Measurements from ENCODE around the gene PCNT. TPM values are rescaled to one million over a fixed set of nuclear protein-coding genes. Genes with fewer than 3 reads are reported as not detected.
"Not testable (repeated sequence)": the region's sequence is repeated elsewhere in the genome, so short reads cannot be mapped to it uniquely, and the experiment has no call there.

The PCNT gene
- polyA plus RNA-seq, 3 donors, result 5.7 to 15.6 (median 11.2) TPM

DNA sequence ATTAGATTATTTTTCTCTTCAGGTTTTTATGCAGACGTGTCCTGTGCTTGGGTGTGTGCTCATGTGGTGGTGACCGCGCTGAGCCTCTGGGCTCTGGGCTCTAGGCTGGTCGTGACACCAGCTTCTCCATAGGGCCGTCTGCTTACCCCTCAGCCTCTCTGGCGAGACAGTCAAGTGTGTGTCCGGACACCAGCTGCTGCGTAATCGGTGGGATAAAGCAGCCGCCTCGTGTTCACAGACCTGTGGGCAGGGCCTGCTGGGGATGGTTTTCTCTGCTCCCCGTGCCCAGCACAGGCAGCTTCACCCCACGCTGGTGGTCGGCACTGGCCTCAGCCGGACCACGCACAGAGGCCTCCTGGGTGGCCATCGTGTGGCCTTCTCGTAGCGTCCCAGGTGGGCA, 101.1 kb downstream of the PCNT start:
- 91 to 93% (median 92%) methylated on average over 19 of the region's 19 CpGs for WGBS, 3 donors
- H3K27ac ChIP-seq (ENCODE audit: low read depth, low read length), result no peak overlapping the region

- H3K27ac ChIP-seq (ENCODE audit: low read depth, low read length), result no peak overlapping the region
- WGBS, 3 donors, result 88 to 91% (median 88%) methylated on average over 23 of the region's 23 CpGs
Observed at GRCh38 chr21:46425571-46425970, 101.6 kb downstream of the PCNT start.

- 92 to 95% (median 94%) methylated on average over 19 to 22 of the region's 22 CpGs for WGBS, 3 donors
- H3K27ac ChIP-seq (ENCODE audit: low read depth, low read length), result no peak overlapping the region
Observed at GRCh38 chr21:46426313-46427046, 102.5 kb downstream of the PCNT start.

- WGBS, 3 donors, result 88 to 94% (median 91%) methylated on average over 14 of the region's 14 CpGs
- no peak overlapping the region for H3K27ac ChIP-seq (ENCODE audit: low read depth, low read length)
Observed at GRCh38 chr21:46427516-46427915, 103.6 kb downstream of the PCNT start.

DNA sequence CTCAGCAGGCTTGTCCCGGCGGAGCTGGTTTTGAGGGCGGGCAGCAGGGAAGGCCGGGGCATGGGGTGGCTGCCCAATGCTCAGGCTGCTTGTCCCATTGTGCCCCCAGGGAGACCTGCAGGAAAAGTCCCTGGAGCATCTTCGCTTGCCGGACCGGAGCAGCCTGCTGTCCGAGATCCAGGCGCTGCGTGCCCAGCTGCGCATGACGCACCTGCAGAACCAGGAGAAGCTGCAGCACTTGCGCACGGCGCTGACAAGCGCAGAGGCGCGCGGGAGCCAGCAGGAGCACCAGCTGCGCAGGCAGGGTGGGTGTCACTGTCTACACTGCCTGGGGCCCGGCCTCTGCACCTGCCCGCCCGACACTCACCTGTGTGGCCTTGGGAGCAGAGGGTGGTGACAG, 104.3 kb downstream of the PCNT start:
- 89 to 97% (median 91%) methylated on average over 23 of the region's 23 CpGs for WGBS, 3 donors
- H3K27ac ChIP-seq (ENCODE audit: low read depth, low read length), result no peak overlapping the region

DNA sequence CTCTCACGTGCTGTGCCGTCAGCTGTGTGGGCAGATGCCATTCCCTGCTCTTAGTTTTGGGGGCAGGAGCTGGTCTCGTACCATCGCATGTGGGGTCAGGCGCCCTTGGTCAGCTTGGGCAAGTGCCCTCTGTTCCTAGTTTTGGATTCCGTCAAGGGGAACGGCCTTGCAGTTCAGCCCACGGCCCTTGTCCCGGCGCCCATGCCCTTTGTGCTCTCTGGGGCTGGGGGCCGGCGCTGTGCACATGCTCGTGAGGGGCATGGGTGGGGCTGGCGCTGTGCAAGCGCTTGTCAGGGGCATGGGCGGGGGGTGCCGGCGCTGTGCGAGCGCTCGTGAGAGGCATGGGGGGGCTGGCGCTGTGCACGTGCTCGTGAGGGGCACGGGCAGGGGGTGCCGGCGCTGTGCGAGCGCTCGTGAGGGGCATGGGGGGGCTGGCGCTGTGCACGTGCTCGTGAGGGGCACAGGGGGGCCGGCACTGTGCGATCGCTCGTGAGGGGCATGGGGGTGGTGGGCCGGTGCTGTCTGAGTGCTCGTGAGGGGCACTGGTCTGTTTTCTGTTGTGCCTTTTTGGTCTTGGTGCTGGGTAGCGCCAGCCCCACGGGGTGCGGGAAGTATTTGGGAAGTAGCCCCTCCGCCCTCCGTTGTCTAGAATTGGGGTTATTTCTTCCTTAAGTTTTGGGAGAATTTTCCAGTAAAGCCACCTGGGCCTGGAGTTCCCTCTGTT, 105.2 kb downstream of the PCNT start:
- WGBS, 3 donors, result 96 to 98% (median 97%) methylated on average over 40 to 44 of the region's 44 CpGs
- no peak overlapping the region for H3K27ac ChIP-seq (ENCODE audit: low read depth, low read length)

DNA sequence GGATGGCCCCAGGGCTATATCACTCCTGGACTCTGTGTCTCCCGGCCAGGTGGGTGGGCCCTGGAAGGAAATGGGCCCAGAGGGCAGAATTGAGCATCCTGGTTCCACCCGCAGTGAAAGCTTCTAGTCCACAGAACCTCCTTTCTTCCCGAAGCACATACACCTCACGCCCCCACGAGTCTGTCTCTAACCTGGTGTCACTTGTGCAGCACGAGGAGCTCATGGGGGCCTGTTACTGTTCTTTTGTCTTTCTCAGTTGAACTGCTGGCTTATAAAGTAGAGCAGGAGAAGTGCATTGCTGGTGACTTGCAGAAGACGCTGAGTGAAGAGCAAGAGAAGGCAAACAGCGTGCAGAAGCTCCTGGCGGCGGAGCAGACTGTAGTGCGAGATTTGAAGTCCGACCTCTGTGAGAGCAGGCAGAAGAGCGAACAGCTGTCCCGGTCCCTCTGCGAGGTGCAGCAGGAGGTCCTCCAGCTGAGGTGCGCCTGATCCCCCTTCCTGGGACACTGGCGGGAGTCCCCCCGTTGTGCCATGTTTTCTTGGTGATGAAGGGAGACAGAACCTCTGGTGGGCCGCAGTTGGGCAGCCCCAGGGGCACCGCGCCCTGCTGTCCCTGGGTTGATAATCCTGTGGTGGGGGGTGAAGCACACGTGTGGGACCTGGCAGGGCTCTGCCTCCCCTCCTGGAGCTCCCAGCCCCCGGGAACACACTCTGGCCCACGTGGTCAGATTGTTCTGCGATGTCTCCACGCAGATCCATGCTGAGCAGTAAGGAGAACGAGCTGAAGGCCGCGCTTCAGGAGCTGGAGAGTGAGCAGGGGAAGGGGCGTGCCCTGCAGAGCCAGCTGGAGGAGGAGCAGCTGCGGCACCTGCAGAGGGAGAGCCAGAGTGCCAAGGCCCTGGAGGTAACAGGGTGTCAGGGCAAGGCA, 106.1 kb downstream of the PCNT start:
- WGBS, 3 donors, result 89 to 92% (median 90%) methylated on average over 31 of the region's 31 CpGs
- H3K27ac ChIP-seq (ENCODE audit: low read depth, low read length), result no peak overlapping the region

GRCh38 chr21:46431448-46431847, 107.5 kb downstream of the PCNT start:
- 91 to 94% (median 92%) methylated on average over 16 to 21 of the region's 21 CpGs for WGBS, 3 donors
- H3K27ac ChIP-seq (ENCODE audit: low read depth, low read length), result no peak overlapping the region

- WGBS, 3 donors, result 70 to 91% (median 75%) methylated on average over 22 of the region's 22 CpGs
- H3K27ac ChIP-seq (ENCODE audit: low read depth, low read length), result no peak overlapping the region
Observed at GRCh38 chr21:46431884-46432488, 108.0 kb downstream of the PCNT start.

GRCh38 chr21:46433116-46433515, 109.2 kb downstream of the PCNT start:
- H3K27ac ChIP-seq (ENCODE audit: low read depth, low read length), result not testable (repeated sequence)
- WGBS, 3 donors, result 89 to 94% (median 92%) methylated on average over 11 of the region's 11 CpGs

DNA sequence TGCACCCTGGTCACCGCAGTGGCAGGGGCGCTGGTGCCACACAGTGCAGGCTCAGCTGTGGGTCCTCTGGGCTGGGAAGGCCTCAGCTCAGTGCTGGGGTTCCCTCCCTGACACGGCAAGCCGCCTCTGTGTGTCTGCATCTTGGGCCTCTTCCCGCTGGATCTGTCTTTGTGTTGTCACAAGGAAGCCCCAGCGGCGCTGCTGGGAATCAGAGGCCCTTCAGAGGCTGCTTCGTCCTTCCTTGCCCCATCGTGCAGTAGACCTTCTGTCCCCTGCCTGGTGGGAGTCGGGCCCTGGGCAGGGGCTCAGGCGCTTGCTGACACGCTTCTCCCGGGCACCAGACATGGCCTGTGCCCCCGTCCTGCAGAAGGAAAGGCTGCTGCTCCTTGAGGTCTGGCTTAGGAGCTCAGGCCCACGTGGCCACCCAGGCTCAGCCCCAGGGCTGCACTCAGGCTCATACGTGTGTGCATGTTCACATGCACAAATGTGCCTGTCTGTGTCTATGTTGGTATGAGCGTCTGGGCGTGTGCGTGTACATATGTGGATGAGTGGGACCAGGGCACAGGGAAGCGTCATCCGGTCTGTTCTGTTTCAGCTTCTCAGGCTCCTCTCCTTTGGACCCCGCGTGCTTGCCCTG, 110.5 kb downstream of the PCNT start:
- WGBS, 3 donors, result 95 to 97% (median 96%) methylated on average over 22 to 23 of the region's 23 CpGs
- H3K27ac ChIP-seq (ENCODE audit: low read depth, low read length), result no peak overlapping the region

GRCh38 chr21:46435786-46436227, 111.9 kb downstream of the PCNT start:
- 96 to 98% (median 97%) methylated on average over 29 of the region's 29 CpGs for WGBS, 3 donors

DNA sequence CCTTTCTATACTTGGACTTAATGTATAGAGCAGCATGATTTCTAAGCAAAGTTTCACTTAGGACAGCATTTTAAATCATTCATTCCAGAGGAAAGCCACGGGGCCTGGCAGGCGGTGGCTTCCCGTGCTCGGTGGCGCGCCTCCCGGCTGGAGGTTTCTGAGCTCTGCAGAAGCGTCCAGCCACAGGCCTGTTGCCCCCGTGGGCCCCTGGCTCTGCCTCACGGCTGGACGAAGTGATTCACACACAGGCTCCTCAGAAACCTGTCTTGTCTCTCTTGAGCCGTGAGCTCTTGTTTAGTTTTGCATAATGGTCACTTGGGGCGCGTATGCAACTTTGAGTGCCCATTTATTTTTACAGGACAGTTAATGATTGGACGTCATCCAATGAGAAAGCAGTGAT, 112.7 kb downstream of the PCNT start:
- 81 to 92% (median 90%) methylated on average over 15 of the region's 15 CpGs for WGBS, 3 donors
- H3K27ac ChIP-seq (ENCODE audit: low read depth, low read length), result no peak overlapping the region

More at GRCh38 chr21:46435786-46436227, 111.9 kb downstream of the PCNT start:
- H3K27ac ChIP-seq (ENCODE audit: low read depth, low read length), result no peak overlapping the region

DNA sequence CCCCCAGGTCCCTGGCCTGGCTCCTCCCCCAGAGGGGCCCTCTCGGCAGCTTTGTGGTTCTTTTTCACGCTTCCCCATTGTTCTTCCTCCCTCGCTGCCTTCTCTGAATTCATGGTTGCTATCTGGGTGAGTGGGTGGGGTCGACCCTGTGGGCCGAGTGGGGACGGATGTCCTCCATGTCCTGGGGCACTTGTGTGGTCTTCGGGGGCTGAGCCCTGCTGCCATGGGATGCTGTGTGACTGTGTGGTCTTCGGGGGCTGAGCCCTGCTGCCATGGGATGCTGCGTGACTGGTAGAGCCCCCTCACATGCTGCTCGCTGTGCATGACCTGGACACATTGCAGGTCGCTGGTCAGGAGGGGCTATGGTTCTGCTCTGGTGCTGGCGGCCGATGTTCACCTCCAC, 113.1 kb downstream of the PCNT start:
- WGBS, 3 donors, result 74 to 84% (median 78%) methylated on average over 13 of the region's 13 CpGs
- no peak overlapping the region for H3K27ac ChIP-seq (ENCODE audit: low read depth, low read length)

DNA sequence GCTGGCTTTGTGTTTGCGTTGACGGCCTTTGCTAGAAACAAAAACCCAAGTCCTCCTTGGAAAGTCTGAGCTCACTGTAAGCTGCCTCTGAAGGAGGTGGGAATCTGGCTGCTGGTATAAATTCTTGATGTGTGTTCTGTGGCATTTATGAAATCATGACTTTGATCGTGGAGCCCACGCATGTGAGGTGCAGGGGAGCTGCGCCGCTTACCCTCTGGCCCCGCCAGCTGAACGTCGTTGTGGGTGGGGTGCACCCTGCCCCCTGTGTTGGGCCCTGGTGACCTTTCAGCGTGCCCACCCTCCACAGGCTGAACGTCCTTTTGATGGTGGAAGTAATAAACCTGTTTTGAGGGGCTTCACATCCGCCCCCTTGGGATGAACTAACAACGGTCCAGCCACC, 113.6 kb downstream of the PCNT start:
- 85 to 87% (median 86%) methylated on average over 13 of the region's 13 CpGs for WGBS, 3 donors

DNA sequence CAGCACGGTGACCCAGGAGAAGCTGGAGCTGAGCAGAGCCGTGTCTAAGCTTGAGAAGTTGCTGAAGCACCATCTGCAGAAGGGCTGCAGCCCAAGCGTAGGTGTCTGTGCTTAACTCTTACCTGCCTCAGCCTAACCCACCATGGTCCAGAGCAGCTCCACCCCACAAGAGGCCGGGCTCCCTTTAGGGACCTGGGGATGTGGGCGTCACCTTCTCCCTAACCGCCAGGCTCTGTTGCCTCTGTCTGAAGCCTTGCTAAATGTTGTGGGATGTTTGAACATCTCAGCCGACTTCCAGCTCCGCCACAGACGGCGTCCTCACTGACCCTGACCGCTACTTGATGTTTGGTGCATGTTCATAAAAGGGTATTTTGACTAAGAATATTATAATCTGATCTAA, 114.3 kb downstream of the PCNT start:
- H3K27ac ChIP-seq (ENCODE audit: low read depth, low read length), result no peak overlapping the region
- WGBS, 3 donors, result 95 to 96% (median 95%) methylated on average over 11 of the region's 11 CpGs

More for the DNA sequence above, 113.6 kb downstream of the PCNT start:
- H3K27ac ChIP-seq (ENCODE audit: low read depth, low read length), result no peak overlapping the region

GRCh38 chr21:46439906-46440305, 116.0 kb downstream of the PCNT start:
- 89 to 93% (median 91%) methylated on average over 18 of the region's 18 CpGs for WGBS, 3 donors
- H3K27ac ChIP-seq (ENCODE audit: low read depth, low read length), result no peak overlapping the region

DNA sequence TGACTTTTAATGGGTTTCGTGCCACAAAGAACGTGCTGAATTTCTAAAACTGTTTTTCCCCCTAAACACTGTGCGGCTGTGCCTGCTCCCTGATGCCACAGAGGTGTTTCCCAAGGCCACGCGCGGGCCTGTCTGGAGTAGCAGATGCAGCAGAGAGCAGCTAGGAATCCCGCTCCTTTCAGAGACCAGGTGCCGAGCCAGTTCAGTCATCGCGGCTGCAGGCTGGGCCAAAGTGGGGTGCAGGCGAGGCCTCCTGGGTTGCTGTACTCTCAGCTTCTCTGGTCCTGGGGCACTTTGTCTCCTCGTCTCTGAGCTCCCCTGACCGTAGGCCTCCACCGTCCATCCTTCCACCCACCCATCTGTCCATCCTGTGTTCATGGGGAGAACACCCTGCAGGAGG, 117.4 kb downstream of the PCNT start:
- H3K27ac ChIP-seq (ENCODE audit: low read depth, low read length), result no peak overlapping the region
- 94 to 97% (median 95%) methylated on average over 14 of the region's 14 CpGs for WGBS, 3 donors
